Stimulated activated naive CD8-positive, alpha-beta T cell treated with anti-CD3 and anti-CD28 coated beads, Interleukin-15, amount 100 ng/mL, for 72 hours (primary cell): ENCODE data around the gene MLST8.
A peak's percentile ranks its signal among the peaks of the same experiment; 100 is the strongest.
"Not testable (repeated sequence)": the region's sequence is repeated elsewhere in the genome, so short reads cannot be mapped to it uniquely, and the experiment has no call there.

Source experiments
- ATAC-seq: fragments of 150-1000 bp; cut with Tn5 transposase; 2 replicates; pipeline ENCODE4 v1.10.0; 2021; ENCODE audit warnings: mild to moderate bottlenecking, moderate library complexity
- DNase-seq, 2 donors: peaks; one replicate each; pipeline ENCODE4 v3.0.0; 2021 to 2022
- H3K27ac Mint-ChIP-seq, 2 donors: one replicate each; pipeline ENCODE4 v1.8.0; 2022; ENCODE audit warnings: mild to moderate bottlenecking in 2 of 2, mixed read lengths in 2 of 2, moderate library complexity in 2 of 2
- H3K27me3 Mint-ChIP-seq: one replicate; pipeline ENCODE4 v1.8.0; 2022; ENCODE audit warnings: mixed read lengths
- H3K4me1 Mint-ChIP-seq: one replicate; pipeline ENCODE4 v1.8.0; 2022; ENCODE audit warnings: mild to moderate bottlenecking, mixed read lengths
- H3K4me3 Mint-ChIP-seq, 2 donors: one replicate each; pipeline ENCODE4 v1.8.0; 2022; ENCODE audit warnings: mild to moderate bottlenecking in 2 of 2, mixed read lengths in 2 of 2, moderate library complexity in 1 of 2
- H3K9me3 Mint-ChIP-seq, 2 donors: one replicate each; pipeline ENCODE4 v1.8.0; 2022; ENCODE audit warnings: mixed read lengths in 2 of 2

Gene MLST8

GRCh38 chr16:2195322-2196161, 9.7 kb upstream of the MLST8 start:
- peak overlapping the region; percentile 29 to 78 for H3K4me3 Mint-ChIP-seq
- ATAC-seq: peak; percentile 39
- H3K27me3 Mint-ChIP-seq: peaks cover 53% of the 10 kb centered on the region
- H3K27ac Mint-ChIP-seq: no peak overlapping the region
- no peaks in the 10 kb centered on the region for H3K9me3 Mint-ChIP-seq
- peaks cover 13% of the 10 kb centered on the region for H3K4me1 Mint-ChIP-seq
- no peak for DNase-seq

GRCh38 chr16:2196162-2196980, 8.9 kb upstream of the MLST8 start, which contains the start of gene CASKIN1:
Gene CASKIN1 (minus strand): TSS chr16:2196605. CDS start chr16:2196432, 173 bp downstream.
- H3K9me3 Mint-ChIP-seq: no peaks in the 10 kb centered on the region
- peak; percentile 53 for ATAC-seq
- DNase-seq: no peak
- H3K4me3 Mint-ChIP-seq: peak within 1 kb of the TSS; percentile 55 to 83
- H3K4me1 Mint-ChIP-seq: peaks cover 13% of the 10 kb centered on the region
- no peak within 1 kb of the TSS for H3K27ac Mint-ChIP-seq
- H3K27me3 Mint-ChIP-seq: peaks cover 55% of the 10 kb centered on the region

GRCh38 chr16:2196981-2197511, 8.2 kb upstream of the MLST8 start:
- ATAC-seq (no peak), DNase-seq (no peak)
- Mint-ChIP-seq H3K4me3 (peak overlapping the region; percentile 50 to 83), H3K9me3 (no peaks in the 10 kb centered on the region), H3K27ac (no peak overlapping the region), H3K4me1 (peaks cover 13% of the 10 kb centered on the region), H3K27me3 (peaks cover 55% of the 10 kb centered on the region)

GRCh38 chr16:2197765-2198164, 7.5 kb upstream of the MLST8 start:
- H3K4me1 Mint-ChIP-seq: peaks cover 13% of the 10 kb centered on the region
- H3K4me3 Mint-ChIP-seq: peak overlapping the region in 1 of 2 donors; percentile 83
- no peak overlapping the region for H3K27ac Mint-ChIP-seq
- no peaks in the 10 kb centered on the region for H3K9me3 Mint-ChIP-seq
- DNase-seq (no peak), ATAC-seq (no peak)
- H3K27me3 Mint-ChIP-seq: peaks cover 55% of the 10 kb centered on the region

GRCh38 chr16:2198283-2198682, 7.0 kb upstream of the MLST8 start:
- no peak overlapping the region for H3K27ac Mint-ChIP-seq
- ATAC-seq (no peak), DNase-seq (no peak)
- H3K4me1 Mint-ChIP-seq: peaks cover 13% of the 10 kb centered on the region
- H3K9me3 Mint-ChIP-seq: no peaks in the 10 kb centered on the region
- peaks cover 55% of the 10 kb centered on the region for H3K27me3 Mint-ChIP-seq
- H3K4me3 Mint-ChIP-seq: no peak overlapping the region

GRCh38 chr16:2199095-2199494, 6.2 kb upstream of the MLST8 start:
- Mint-ChIP-seq H3K27me3 (peaks cover 55% of the 10 kb centered on the region), H3K27ac (no peak overlapping the region), H3K4me3 (no peak overlapping the region), H3K4me1 (peaks cover 19% of the 10 kb centered on the region), H3K9me3 (no peaks in the 10 kb centered on the region)
- no peak for DNase-seq
- no peak for ATAC-seq

GRCh38 chr16:2199621-2200139, 5.6 kb upstream of the MLST8 start:
- ATAC-seq: no peak
- Mint-ChIP-seq H3K9me3 (no peaks in the 10 kb centered on the region), H3K27me3 (peaks cover 49% of the 10 kb centered on the region), H3K4me1 (peaks cover 23% of the 10 kb centered on the region), H3K4me3 (no peak overlapping the region), H3K27ac (no peak overlapping the region)
- DNase-seq: no peak

- ATAC-seq (no peak), DNase-seq (no peak)
- no peak overlapping the region for H3K4me3 Mint-ChIP-seq
- peaks cover 43% of the 10 kb centered on the region for H3K27me3 Mint-ChIP-seq
- H3K9me3 Mint-ChIP-seq: no peaks in the 10 kb centered on the region
- no peak overlapping the region for H3K27ac Mint-ChIP-seq
- peaks cover 18% of the 10 kb centered on the region for H3K4me1 Mint-ChIP-seq
These were observed 4.9 kb upstream of the MLST8 start for GRCh38 chr16:2200313-2200712.

- H3K27ac Mint-ChIP-seq, H3K9me3 Mint-ChIP-seq, DNase-seq, ATAC-seq: not testable (repeated sequence)
- Mint-ChIP-seq H3K4me1 (peaks cover 36% of the 10 kb centered on the region), H3K27me3 (peaks cover 21% of the 10 kb centered on the region), H3K4me3 (peak overlapping the region in 1 of 2 donors; percentile 35)
These were observed 2.0 kb upstream of the MLST8 start for GRCh38 chr16:2203119-2203688.

GRCh38 chr16:2204416-2205103, 694 bp upstream of the MLST8 start:
- H3K27me3 Mint-ChIP-seq: peaks cover 11% of the 10 kb centered on the region

GRCh38 chr16:2205967-2206313, 686 bp downstream of the MLST8 start:
- no peaks in the 10 kb centered on the region for H3K27me3 Mint-ChIP-seq
- no peak for DNase-seq
- peak; percentile 35 for ATAC-seq
- peak overlapping the region; percentile 86 to 90 for H3K4me3 Mint-ChIP-seq
- no peaks in the 10 kb centered on the region for H3K9me3 Mint-ChIP-seq
- H3K4me1 Mint-ChIP-seq: peaks cover 41% of the 10 kb centered on the region
- H3K27ac Mint-ChIP-seq: peak overlapping the region; percentile 89 to 94

More at GRCh38 chr16:2204416-2205103, 694 bp upstream of the MLST8 start:
- ATAC-seq (peak; percentile 3), DNase-seq (no peak)
- Mint-ChIP-seq H3K27ac (peak overlapping the region; percentile 45 to 95), H3K9me3 (no peaks in the 10 kb centered on the region), H3K4me1 (peaks cover 41% of the 10 kb centered on the region), H3K4me3 (peak overlapping the region; percentile 73 to 86)

GRCh38 chr16:2206420-2206779, 1.1 kb downstream of the MLST8 start:
- DNase-seq (no peak), ATAC-seq (no peak)
- peaks cover 43% of the 10 kb centered on the region for H3K4me1 Mint-ChIP-seq
- H3K4me3 Mint-ChIP-seq: peak overlapping the region; percentile 86 to 90
- no peaks in the 10 kb centered on the region for H3K27me3 Mint-ChIP-seq
- H3K9me3 Mint-ChIP-seq: no peaks in the 10 kb centered on the region
- peak overlapping the region; percentile 77 to 85 for H3K27ac Mint-ChIP-seq

GRCh38 chr16:2206780-2207433, 1.7 kb downstream of the MLST8 start:
- Mint-ChIP-seq H3K27me3 (no peaks in the 10 kb centered on the region), H3K27ac (peak overlapping the region; percentile 77 to 85), H3K4me1 (peaks cover 48% of the 10 kb centered on the region), H3K4me3 (peak overlapping the region; percentile 86 to 90), H3K9me3 (no peaks in the 10 kb centered on the region)
- ATAC-seq (no peak), DNase-seq (no peak)

GRCh38 chr16:2207872-2208271, 2.6 kb downstream of the MLST8 start:
- H3K4me3 Mint-ChIP-seq: peak overlapping the region; percentile 86 to 90
- peaks cover 57% of the 10 kb centered on the region for H3K4me1 Mint-ChIP-seq
- peak overlapping the region; percentile 77 to 90 for H3K27ac Mint-ChIP-seq
- DNase-seq: no peak
- no peaks in the 10 kb centered on the region for H3K27me3 Mint-ChIP-seq
- no peak for ATAC-seq
- no peaks in the 10 kb centered on the region for H3K9me3 Mint-ChIP-seq
